WTC11 (cell line): ENCODE data around the gene ADGRL2.

Source experiments
- ATF2 ChIP-seq: sonication (generic); formaldehyde crosslinking; IDR thresholded peaks from 2 replicates; pipeline ENCODE4 v1.8.1; 2022; ENCODE audit warnings: low read depth, missing genetic modification reagents, borderline replicate concordance
- CTCF ChIP-seq: fragments of 200-600 bp; IDR thresholded peaks from 2 replicates; pipeline ENCODE4 v1.8.0; 2022; ENCODE audit warnings: antibody characterized with exemption
- ELF4 ChIP-seq: sonication (generic); formaldehyde crosslinking; IDR thresholded peaks from 2 replicates; pipeline ENCODE4 v1.8.1; 2022; ENCODE audit warnings: low read depth, mild to moderate bottlenecking, moderate library complexity, missing genetic modification reagents
- FOXJ3 ChIP-seq: sonication (generic); formaldehyde crosslinking; IDR thresholded peaks from 2 replicates; pipeline ENCODE4 v1.9.0; 2021; ENCODE audit warnings: missing genetic modification reagents, mild to moderate bottlenecking, borderline replicate concordance
- KAT7 ChIP-seq: sonication (generic); formaldehyde crosslinking; IDR thresholded peaks from 2 replicates; pipeline ENCODE4 v1.8.1; 2023; ENCODE audit warnings: missing genetic modification reagents, mild to moderate bottlenecking, borderline replicate concordance
- NFYB ChIP-seq: sonication (generic); formaldehyde crosslinking; conservative IDR thresholded peaks from 2 replicates; pipeline ENCODE4 v1.8.0; 2022; ENCODE audit warnings: low read depth, missing genetic modification reagents
- NR2C2 ChIP-seq: sonication (generic); formaldehyde crosslinking; IDR thresholded peaks from 2 replicates; pipeline ENCODE4 v1.8.0; 2022; ENCODE audit warnings: mild to moderate bottlenecking, missing genetic modification reagents
- SP1 ChIP-seq: sonication (generic); formaldehyde crosslinking; conservative IDR thresholded peaks from 2 replicates; pipeline ENCODE4 v1.8.1; 2022; ENCODE audit warnings: missing genetic modification reagents
- ZNF121 ChIP-seq: sonication (generic); formaldehyde crosslinking; IDR thresholded peaks from 2 replicates; pipeline ENCODE4 v1.8.0; 2023; ENCODE audit warnings: missing genetic modification reagents
- ZNF423 ChIP-seq: fragments of 250-450 bp; sonication (Bioruptor Pico); IDR thresholded peaks from 2 replicates; pipeline ENCODE4 v2.1.2; 2022; ENCODE audit warnings: mild to moderate bottlenecking, moderate library complexity
- TF ChIP-seq, protein P1 (sequence below): fragments of 250-450 bp; sonication (Bioruptor Pico); IDR thresholded peaks from 2 replicates; pipeline ENCODE4 v1.8.0; 2021; ENCODE audit warnings: mild to moderate bottlenecking
- TF ChIP-seq, protein P2 (sequence below): sonication (generic); formaldehyde crosslinking; IDR thresholded peaks from 2 replicates; pipeline ENCODE4 v1.8.0; 2023; ENCODE audit warnings: missing genetic modification reagents
- TF ChIP-seq, protein P3 (sequence below): sonication (generic); formaldehyde crosslinking; IDR thresholded peaks from 2 replicates; pipeline ENCODE4 v1.8.0; 2022; ENCODE audit warnings: mild to moderate bottlenecking, missing genetic modification reagents

GRCh38 chr1:81840805-81841204 is 40.1 kb downstream of the ADGRL2 start:
- no peak for TF ChIP-seq SP1
- TF ChIP-seq CTCF, result no peak
- no peak for TF ChIP-seq ATF2
- TF ChIP-seq, protein P1, sequence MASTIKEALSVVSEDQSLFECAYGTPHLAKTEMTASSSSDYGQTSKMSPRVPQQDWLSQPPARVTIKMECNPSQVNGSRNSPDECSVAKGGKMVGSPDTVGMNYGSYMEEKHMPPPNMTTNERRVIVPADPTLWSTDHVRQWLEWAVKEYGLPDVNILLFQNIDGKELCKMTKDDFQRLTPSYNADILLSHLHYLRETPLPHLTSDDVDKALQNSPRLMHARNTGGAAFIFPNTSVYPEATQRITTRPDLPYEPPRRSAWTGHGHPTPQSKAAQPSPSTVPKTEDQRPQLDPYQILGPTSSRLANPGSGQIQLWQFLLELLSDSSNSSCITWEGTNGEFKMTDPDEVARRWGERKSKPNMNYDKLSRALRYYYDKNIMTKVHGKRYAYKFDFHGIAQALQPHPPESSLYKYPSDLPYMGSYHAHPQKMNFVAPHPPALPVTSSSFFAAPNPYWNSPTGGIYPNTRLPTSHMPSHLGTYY (CRISPR knock-in tag), result no peak
- no peak for TF ChIP-seq ELF4 (CRISPR knock-in tag)
- TF ChIP-seq ZNF423 (CRISPR knock-in tag), result no peak
- TF ChIP-seq, protein P2, sequence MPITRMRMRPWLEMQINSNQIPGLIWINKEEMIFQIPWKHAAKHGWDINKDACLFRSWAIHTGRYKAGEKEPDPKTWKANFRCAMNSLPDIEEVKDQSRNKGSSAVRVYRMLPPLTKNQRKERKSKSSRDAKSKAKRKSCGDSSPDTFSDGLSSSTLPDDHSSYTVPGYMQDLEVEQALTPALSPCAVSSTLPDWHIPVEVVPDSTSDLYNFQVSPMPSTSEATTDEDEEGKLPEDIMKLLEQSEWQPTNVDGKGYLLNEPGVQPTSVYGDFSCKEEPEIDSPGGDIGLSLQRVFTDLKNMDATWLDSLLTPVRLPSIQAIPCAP, result no peak
- no peak for TF ChIP-seq KAT7 (CRISPR knock-in tag)
- no peak for TF ChIP-seq NFYB (CRISPR knock-in tag)
- TF ChIP-seq ZNF121 (CRISPR knock-in tag), result no peak
- no peak for TF ChIP-seq NR2C2 (CRISPR knock-in tag)
- TF ChIP-seq, protein P3, sequence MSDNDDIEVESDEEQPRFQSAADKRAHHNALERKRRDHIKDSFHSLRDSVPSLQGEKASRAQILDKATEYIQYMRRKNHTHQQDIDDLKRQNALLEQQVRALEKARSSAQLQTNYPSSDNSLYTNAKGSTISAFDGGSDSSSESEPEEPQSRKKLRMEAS, result no peak
- no peak for TF ChIP-seq FOXJ3 (CRISPR knock-in tag)
